SJCRH30 (cell line): Measurements from ENCODE around the gene PRXL2B. TPM values are rescaled to one million over a fixed set of nuclear protein-coding genes. Genes with fewer than 3 reads are reported as not detected.

Experiments
- total RNA-seq: library from RNA; depleted of rRNA; stranded (reverse); fragments of >200 nt; shearing (Covaris generic); gene quantifications from 2 replicates; pipeline ENCODE4 v1.2.3, GENCODE V29; 2014; rRNA removed

Gene PRXL2B
- total RNA-seq, 1 experiment from 2014 or later: 22.5 TPM

Other genes starting within 250 kb of the PRXL2B start
- gene MORN1, start 195.2 kb upstream of the PRXL2B start, total RNA-seq: 7.5 TPM in 2 replicates
- gene RER1, start 194.9 kb upstream of the PRXL2B start, total RNA-seq: 124 and 145 TPM in 2 replicates
- gene PEX10, start 174.2 kb upstream of the PRXL2B start, total RNA-seq: 28.8 and 32.7 TPM in 2 replicates
- 0.22 and 0.56 TPM in 2 replicates for gene PLCH2, start 110.5 kb upstream of the PRXL2B start, total RNA-seq
- gene PANK4, start 60.2 kb upstream of the PRXL2B start, total RNA-seq: 42.1 and 48.8 TPM in 2 replicates
- not detected in 2 replicates for gene HES5, start 56.5 kb upstream of the PRXL2B start, total RNA-seq
- gene TNFRSF14, start 30.4 kb upstream of the PRXL2B start, total RNA-seq: 0.51 TPM in 1 of 2 replicates, not detected in the other
- not detected in 2 replicates for gene MMEL1, start 46.2 kb downstream of the PRXL2B start, total RNA-seq
- gene TTC34, start 214.9 kb downstream of the PRXL2B start, total RNA-seq: 0.33 and 0.38 TPM in 2 replicates